ENCODE results near the gene HTR4. TPM values are rescaled to one million over a fixed set of nuclear protein-coding genes. Genes with fewer than 3 reads are reported as not detected.
"Not testable (repeated sequence)": the region's sequence is repeated elsewhere in the genome, so short reads cannot be mapped to it uniquely, and the experiment has no call there.

The HTR4 gene
- total RNA-seq, 2 experiments from 2014 or later = not detected

DNA sequence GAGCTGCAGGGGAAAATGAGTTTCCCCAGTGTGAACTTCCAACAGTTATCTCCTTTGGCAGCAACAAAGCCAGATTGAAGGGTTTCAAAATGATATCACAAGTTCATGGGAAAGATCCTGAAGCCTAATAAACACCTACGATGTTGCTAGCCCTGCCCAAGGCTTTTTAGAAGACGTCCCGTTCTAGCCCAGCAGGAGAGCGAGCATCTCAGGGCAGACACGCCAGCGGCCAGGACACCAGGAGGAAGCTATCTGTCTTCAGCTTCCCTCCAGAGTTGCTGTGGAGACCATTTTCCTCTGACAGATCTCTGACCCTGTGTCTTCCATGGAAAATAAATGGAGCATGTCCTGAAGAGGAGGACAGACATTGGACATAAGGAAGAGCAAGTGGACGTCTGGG lies 172.1 kb downstream of the HTR4 start:
- no peak for DNase-seq
- peaks cover 3% of the 10 kb centered on the region for H3K4me1 Mint-ChIP-seq (ENCODE audit: low read depth)
- CTCF ChIA-PET = interaction anchor here (0.7 to 4.1 kb wide), 9 partner anchors 8 to 303 kb away, joined by 3 to 20 read pairs (median 5); no protein-coding TSS in a partner anchor
- H3K27ac Mint-ChIP-seq = no peak overlapping the region
- no peaks in the 10 kb centered on the region for H3K9me3 Mint-ChIP-seq
- intact Hi-C loops (cut with micrococcal nuclease) = loop anchor here (2.0 to 5.0 kb wide), 2 partner anchors 107 to 530 kb away; no protein-coding TSS in a partner anchor
- no peak overlapping the region for H3K4me3 Mint-ChIP-seq
- H3K36me3 Mint-ChIP-seq (ENCODE audit: low read depth) = no peaks in the 10 kb centered on the region
- H3K27me3 Mint-ChIP-seq (ENCODE audit: low read depth) = peaks cover 23% of the 10 kb centered on the region

GRCh38 chr5:148477429-148477828 lies 176.9 kb downstream of the HTR4 start:
- Mint-ChIP-seq H3K27me3 (ENCODE audit: low read depth) (peaks cover 12% of the 10 kb centered on the region), H3K4me3 (no peak overlapping the region), H3K27ac (no peak overlapping the region), H3K9me3 (no peaks in the 10 kb centered on the region), H3K36me3 (ENCODE audit: low read depth) (no peaks in the 10 kb centered on the region), H3K4me1 (ENCODE audit: low read depth) (no peaks in the 10 kb centered on the region)
- CTCF ChIA-PET = no interaction called here
- intact Hi-C loops (cut with micrococcal nuclease) = no loop called here
- no peak for DNase-seq

DNA sequence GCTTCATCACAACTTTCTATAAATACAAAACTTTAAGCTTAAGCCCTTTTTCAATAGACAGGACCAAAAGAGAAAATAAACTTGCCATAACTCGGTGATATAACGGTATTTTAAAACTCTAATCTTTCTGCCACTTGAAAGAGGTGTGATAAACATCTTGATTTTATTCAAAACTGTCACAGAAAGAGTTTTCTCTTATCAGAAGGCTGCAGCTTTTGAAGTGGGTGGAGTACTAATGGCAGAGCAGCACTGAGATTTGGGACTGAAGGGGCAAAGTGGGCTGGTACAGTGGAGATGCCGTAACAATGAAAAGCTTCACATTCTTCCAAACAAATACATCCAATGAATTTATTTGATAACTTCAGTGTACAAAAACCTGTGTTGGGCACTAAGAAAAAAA lies 178.0 kb downstream of the HTR4 start:
- intact Hi-C loops (cut with micrococcal nuclease) = no loop called here
- peaks cover 10% of the 10 kb centered on the region for H3K27me3 Mint-ChIP-seq (ENCODE audit: low read depth)
- no peak overlapping the region for H3K27ac Mint-ChIP-seq
- CTCF ChIA-PET = no interaction called here
- H3K4me1 Mint-ChIP-seq (ENCODE audit: low read depth) = no peaks in the 10 kb centered on the region
- DNase-seq = no peak
- no peaks in the 10 kb centered on the region for H3K36me3 Mint-ChIP-seq (ENCODE audit: low read depth)
- H3K9me3 Mint-ChIP-seq = no peaks in the 10 kb centered on the region
- no peak overlapping the region for H3K4me3 Mint-ChIP-seq

GRCh38 chr5:148474025-148474511 lies 180.3 kb downstream of the HTR4 start:
- no peak for DNase-seq
- peaks cover 10% of the 10 kb centered on the region for H3K27me3 Mint-ChIP-seq (ENCODE audit: low read depth)
- H3K4me1 Mint-ChIP-seq (ENCODE audit: low read depth) = no peaks in the 10 kb centered on the region
- CTCF ChIA-PET = interaction anchor here (1.0 kb wide), 1 partner anchor 8 kb away, joined by 5 read pairs; no protein-coding TSS in a partner anchor
- no peak overlapping the region for H3K4me3 Mint-ChIP-seq
- H3K27ac Mint-ChIP-seq = no peak overlapping the region
- H3K36me3 Mint-ChIP-seq (ENCODE audit: low read depth) = no peaks in the 10 kb centered on the region
- no peaks in the 10 kb centered on the region for H3K9me3 Mint-ChIP-seq
- intact Hi-C loops (cut with micrococcal nuclease) = no loop called here

DNA sequence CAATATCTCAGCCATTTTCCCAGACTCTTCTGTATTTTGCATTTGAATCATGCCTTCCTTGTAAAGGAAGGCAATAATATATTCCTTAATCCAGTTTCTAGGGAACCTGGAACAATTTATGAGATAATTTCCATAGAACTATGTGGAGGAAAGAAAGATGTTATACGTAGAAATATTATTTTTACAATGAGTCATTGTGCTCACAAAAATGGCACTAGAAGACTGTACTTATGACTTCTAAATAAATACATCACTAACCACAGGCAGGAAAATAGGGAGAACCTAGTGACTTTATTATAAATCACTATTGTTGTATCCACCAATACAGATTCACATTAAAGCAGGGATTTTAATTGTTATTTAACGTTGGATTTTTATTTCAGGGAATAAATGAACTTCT lies 182.9 kb downstream of the HTR4 start:
- H3K27me3 Mint-ChIP-seq (ENCODE audit: low read depth) = peaks cover under 1% of the 10 kb centered on the region
- no peaks in the 10 kb centered on the region for H3K9me3 Mint-ChIP-seq
- CTCF ChIA-PET = interaction anchor here (1.4 kb wide), 1 partner anchor 14 kb away, joined by 3 read pairs; no protein-coding TSS in a partner anchor
- no peak for DNase-seq
- no peak overlapping the region for H3K4me3 Mint-ChIP-seq
- no peak overlapping the region for H3K27ac Mint-ChIP-seq
- intact Hi-C loops (cut with micrococcal nuclease) = no loop called here
- no peaks in the 10 kb centered on the region for H3K36me3 Mint-ChIP-seq (ENCODE audit: low read depth)
- H3K4me1 Mint-ChIP-seq (ENCODE audit: low read depth) = no peaks in the 10 kb centered on the region

GRCh38 chr5:148469501-148469935 lies 184.8 kb downstream of the HTR4 start:
- no peaks in the 10 kb centered on the region for H3K27me3 Mint-ChIP-seq (ENCODE audit: low read depth)
- no peak overlapping the region for H3K27ac Mint-ChIP-seq
- no peak overlapping the region for H3K4me3 Mint-ChIP-seq
- intact Hi-C loops (cut with micrococcal nuclease) = no loop called here
- no peaks in the 10 kb centered on the region for H3K36me3 Mint-ChIP-seq (ENCODE audit: low read depth)
- no peak for DNase-seq
- H3K4me1 Mint-ChIP-seq (ENCODE audit: low read depth) = no peaks in the 10 kb centered on the region
- CTCF ChIA-PET = interaction anchor here (0.6 to 3.2 kb wide), 4 partner anchors 13 to 290 kb away, joined by 3 to 20 read pairs (median 6); no protein-coding TSS in a partner anchor
- H3K9me3 Mint-ChIP-seq = no peaks in the 10 kb centered on the region

GRCh38 chr5:148468746-148469145 lies 185.6 kb downstream of the HTR4 start:
- H3K4me3 Mint-ChIP-seq; H3K9me3 Mint-ChIP-seq; intact Hi-C loops (cut with micrococcal nuclease); H3K27me3 Mint-ChIP-seq (ENCODE audit: low read depth); H3K4me1 Mint-ChIP-seq (ENCODE audit: low read depth); H3K36me3 Mint-ChIP-seq (ENCODE audit: low read depth); H3K27ac Mint-ChIP-seq; DNase-seq: not testable (repeated sequence)
- CTCF ChIA-PET = interaction anchor here (2.1 to 3.2 kb wide), 2 partner anchors 14 to 262 kb away, joined by 9 to 20 read pairs; no protein-coding TSS in a partner anchor

GRCh38 chr5:148467958-148468357 lies 186.4 kb downstream of the HTR4 start:
- no peaks in the 10 kb centered on the region for H3K36me3 Mint-ChIP-seq (ENCODE audit: low read depth)
- CTCF ChIA-PET = interaction anchor here (2.1 to 3.2 kb wide), 2 partner anchors 15 to 263 kb away, joined by 9 to 20 read pairs; no protein-coding TSS in a partner anchor
- no peaks in the 10 kb centered on the region for H3K4me1 Mint-ChIP-seq (ENCODE audit: low read depth)
- intact Hi-C loops (cut with micrococcal nuclease) = no loop called here
- H3K27me3 Mint-ChIP-seq (ENCODE audit: low read depth) = peaks cover 3% of the 10 kb centered on the region
- no peak overlapping the region for H3K27ac Mint-ChIP-seq
- no peak overlapping the region for H3K4me3 Mint-ChIP-seq
- no peak for DNase-seq
- H3K9me3 Mint-ChIP-seq = no peaks in the 10 kb centered on the region

- Mint-ChIP-seq H3K4me1 (ENCODE audit: low read depth) (no peaks in the 10 kb centered on the region), H3K4me3 (no peak overlapping the region), H3K27me3 (ENCODE audit: low read depth) (peaks cover 3% of the 10 kb centered on the region), H3K27ac (no peak overlapping the region), H3K9me3 (no peaks in the 10 kb centered on the region), H3K36me3 (ENCODE audit: low read depth) (no peaks in the 10 kb centered on the region)
- no peak for DNase-seq
- intact Hi-C loops (cut with micrococcal nuclease) = no loop called here
- CTCF ChIA-PET = no interaction called here
Observed at GRCh38 chr5:148466236-148466580, 188.1 kb downstream of the HTR4 start.

DNA sequence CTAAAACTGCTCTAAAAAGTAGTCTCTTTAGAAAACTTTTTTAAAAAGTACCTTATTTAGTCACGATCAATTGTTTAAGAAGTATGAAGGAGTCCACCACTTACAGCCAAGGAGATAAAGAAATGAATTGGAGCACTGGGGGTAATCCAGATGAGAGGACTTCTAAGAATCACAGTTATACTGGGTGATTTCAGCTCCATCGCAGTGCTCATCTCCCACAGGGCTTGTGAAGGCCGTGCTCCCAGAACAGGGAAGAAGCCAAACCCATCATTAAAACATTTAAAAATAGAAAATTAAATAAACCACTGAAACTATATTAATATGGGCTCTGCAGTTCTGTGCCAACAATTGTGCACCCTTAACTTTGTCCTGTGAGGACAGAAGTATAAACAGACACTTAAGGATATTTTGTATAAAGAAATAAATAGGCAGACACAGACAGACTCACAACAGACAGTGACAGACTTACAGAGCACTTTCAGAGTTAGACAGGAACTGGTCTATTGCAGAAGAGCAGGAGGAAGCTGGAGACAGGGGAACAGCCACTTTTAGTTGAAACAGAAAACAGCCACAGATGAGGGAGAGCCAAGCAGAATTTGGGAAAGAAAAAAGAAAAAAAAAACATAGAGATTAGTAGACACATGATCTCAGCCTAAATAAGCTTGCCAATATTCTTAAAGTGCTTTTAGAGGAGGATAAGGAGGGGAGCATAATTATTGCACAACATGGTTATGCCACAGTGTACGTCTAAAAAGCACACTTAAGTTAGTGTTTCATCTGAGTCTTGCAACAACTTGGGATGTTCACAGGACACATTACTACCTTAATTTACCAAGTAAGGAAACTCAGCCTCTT lies 188.7 kb downstream of the HTR4 start:
- CTCF ChIA-PET = no interaction called here
- no peak overlapping the region for H3K27ac Mint-ChIP-seq
- H3K27me3 Mint-ChIP-seq (ENCODE audit: low read depth) = peaks cover 3% of the 10 kb centered on the region
- H3K4me3 Mint-ChIP-seq = no peak overlapping the region
- no peaks in the 10 kb centered on the region for H3K9me3 Mint-ChIP-seq
- no peaks in the 10 kb centered on the region for H3K4me1 Mint-ChIP-seq (ENCODE audit: low read depth)
- H3K36me3 Mint-ChIP-seq (ENCODE audit: low read depth) = no peaks in the 10 kb centered on the region
- intact Hi-C loops (cut with micrococcal nuclease) = no loop called here
- no peak for DNase-seq

GRCh38 chr5:148459669-148460068 lies 194.7 kb downstream of the HTR4 start:
- Mint-ChIP-seq H3K36me3 (ENCODE audit: low read depth) (no peaks in the 10 kb centered on the region), H3K27ac (no peak overlapping the region), H3K4me3 (no peak overlapping the region), H3K4me1 (ENCODE audit: low read depth) (peaks cover 5% of the 10 kb centered on the region), H3K9me3 (no peaks in the 10 kb centered on the region), H3K27me3 (ENCODE audit: low read depth) (peaks cover 7% of the 10 kb centered on the region)
- CTCF ChIA-PET = interaction anchor here (1.3 kb wide), 1 partner anchor 16 kb away, joined by 7 read pairs; no protein-coding TSS in a partner anchor
- intact Hi-C loops (cut with micrococcal nuclease) = no loop called here
- no peak for DNase-seq

DNA sequence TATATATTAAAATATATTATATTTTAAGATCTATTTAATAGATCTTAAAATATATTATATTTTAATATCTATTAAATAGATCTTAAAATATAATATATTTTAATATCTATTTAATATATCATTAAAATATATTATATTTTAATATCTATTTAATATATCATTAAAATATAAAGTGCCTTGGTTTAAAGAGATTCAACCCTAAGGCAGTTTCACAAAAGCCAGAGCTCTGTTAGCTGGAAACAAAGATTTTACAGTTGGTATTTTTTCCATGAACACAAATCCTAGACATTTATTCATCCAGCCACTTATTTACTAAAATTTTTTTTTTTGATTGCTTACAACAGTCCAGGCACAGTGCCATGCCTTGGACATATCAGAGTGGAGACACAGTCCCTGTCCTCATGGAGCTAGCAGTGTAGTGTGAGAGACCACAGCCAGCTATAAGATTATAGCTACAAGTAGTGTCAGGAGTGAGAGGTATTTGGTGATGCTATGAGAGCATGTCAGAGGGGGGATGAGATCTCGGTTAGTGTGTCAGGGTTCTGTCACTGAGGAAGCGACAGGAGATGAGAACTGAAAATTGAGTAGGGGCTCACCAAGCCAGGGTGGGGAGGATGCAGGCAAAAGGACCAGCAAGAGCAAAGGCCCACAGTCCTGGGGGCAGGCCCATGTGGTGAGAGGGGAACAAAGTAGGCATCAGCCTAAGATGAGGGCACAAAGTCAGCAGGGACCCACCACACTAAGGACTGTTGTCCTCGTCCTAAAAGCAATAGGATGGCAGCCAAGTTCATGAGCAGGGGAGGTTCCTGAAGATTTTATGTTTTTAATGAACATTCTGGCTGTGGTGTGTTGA lies 196.1 kb downstream of the HTR4 start:
- H3K4me3 Mint-ChIP-seq = no peak overlapping the region
- no peaks in the 10 kb centered on the region for H3K9me3 Mint-ChIP-seq

More for the DNA sequence above, 196.1 kb downstream of the HTR4 start:
- peaks cover 7% of the 10 kb centered on the region for H3K27me3 Mint-ChIP-seq (ENCODE audit: low read depth)
- intact Hi-C loops (cut with micrococcal nuclease) = no loop called here
- H3K36me3 Mint-ChIP-seq (ENCODE audit: low read depth) = no peaks in the 10 kb centered on the region
- CTCF ChIA-PET = interaction anchor here (0.8 to 1.3 kb wide), 3 partner anchors 255 to 277 kb away, joined by 3 to 8 read pairs (median 3); no protein-coding TSS in a partner anchor
- H3K4me1 Mint-ChIP-seq (ENCODE audit: low read depth) = peaks cover 5% of the 10 kb centered on the region
- H3K27ac Mint-ChIP-seq = no peak overlapping the region
- DNase-seq = no peak

All from activated naive CD4-positive, alpha-beta T cell treated with anti-CD3 and anti-CD28 coated beads for 36 hours (primary cell).